Activated naive CD4-positive, alpha-beta T cell treated with anti-CD3 and anti-CD28 coated beads, Interleukin-2, amount 10 ng/mL, durations not matched to agents 7 days and 5 days (primary cell): ENCODE measurements around the gene GRK4.

ENCODE experiments used
- CTCF ChIA-PET: fragments of 350-600 bp; sonication (Branson Sonifier 250); formaldehyde crosslinking; loops from one replicate; lab custom pipeline; 2021; ENCODE audit warnings: antibody characterized with exemption; lab: Charles Lee
- DNase-seq: peaks from one replicate; pipeline ENCODE4 v3.0.0-alpha.2; 2020
- H3K27ac Mint-ChIP-seq: one replicate; pipeline ENCODE4 v1.8.0; 2021; ENCODE audit warnings: mild to moderate bottlenecking, moderate library complexity, mixed read lengths
- H3K27me3 Mint-ChIP-seq: one replicate; pipeline ENCODE4 v1.8.0; 2021; ENCODE audit warnings: mild to moderate bottlenecking, mixed read lengths
- H3K36me3 Mint-ChIP-seq: one replicate; pipeline ENCODE4 v1.8.0; 2021; ENCODE audit warnings: mixed read lengths
- H3K4me1 Mint-ChIP-seq: one replicate; pipeline ENCODE4 v1.8.0; 2021; ENCODE audit warnings: mixed read lengths
- H3K4me3 Mint-ChIP-seq: one replicate; pipeline ENCODE4 v1.8.0; 2021; ENCODE audit warnings: mild to moderate bottlenecking, moderate library complexity, mixed read lengths
- H3K9me3 Mint-ChIP-seq: one replicate; pipeline ENCODE4 v1.8.0; 2021; ENCODE audit warnings: mixed read lengths

Gene GRK4

GRCh38 chr4:3031357-3032082, 68.1 kb downstream of the GRK4 start:
- peaks cover 47% of the 10 kb centered on the region for H3K27me3 Mint-ChIP-seq
- DNase-seq: no peak
- CTCF ChIA-PET: interaction anchor here (1.1 kb wide), 1 partner anchor 8 kb away, joined by 3 read pairs; no protein-coding TSS in a partner anchor
- H3K4me3 Mint-ChIP-seq: no peak overlapping the region
- no peaks in the 10 kb centered on the region for H3K36me3 Mint-ChIP-seq
- no peaks in the 10 kb centered on the region for H3K4me1 Mint-ChIP-seq
- no peak overlapping the region for H3K27ac Mint-ChIP-seq
- no peaks in the 10 kb centered on the region for H3K9me3 Mint-ChIP-seq

- no peak overlapping the region for H3K4me3 Mint-ChIP-seq
- peaks cover 22% of the 10 kb centered on the region for H3K4me1 Mint-ChIP-seq
- peaks cover 53% of the 10 kb centered on the region for H3K27me3 Mint-ChIP-seq
- H3K27ac Mint-ChIP-seq: no peak overlapping the region
- H3K9me3 Mint-ChIP-seq: no peaks in the 10 kb centered on the region
- DNase-seq: peak; percentile 12
- no peaks in the 10 kb centered on the region for H3K36me3 Mint-ChIP-seq
- CTCF ChIA-PET: interaction anchor here (0.6 to 1.7 kb wide), 4 partner anchors 12 to 86 kb away, joined by 3 to 4 read pairs (median 4); no protein-coding TSS in a partner anchor
Observed at GRCh38 chr4:3034231-3034630, 70.9 kb downstream of the GRK4 start.

- H3K4me1 Mint-ChIP-seq: peaks cover 29% of the 10 kb centered on the region
- no peaks in the 10 kb centered on the region for H3K36me3 Mint-ChIP-seq
- no peak for DNase-seq
- H3K4me3 Mint-ChIP-seq: no peak overlapping the region
- CTCF ChIA-PET: interaction anchor here (1.4 kb wide), 2 partner anchors 57 to 87 kb away, joined by 4 read pairs; no protein-coding TSS in a partner anchor
- H3K27ac Mint-ChIP-seq: no peak overlapping the region
- no peaks in the 10 kb centered on the region for H3K9me3 Mint-ChIP-seq
- peaks cover 53% of the 10 kb centered on the region for H3K27me3 Mint-ChIP-seq
Observed at GRCh38 chr4:3035249-3035648, 71.9 kb downstream of the GRK4 start.

- no peaks in the 10 kb centered on the region for H3K9me3 Mint-ChIP-seq
- H3K4me1 Mint-ChIP-seq: peaks cover 33% of the 10 kb centered on the region
- DNase-seq: no peak
- H3K27ac Mint-ChIP-seq: no peak overlapping the region
- no peak overlapping the region for H3K4me3 Mint-ChIP-seq
- CTCF ChIA-PET: interaction anchor here (1.4 kb wide), 1 partner anchor 81 kb away, joined by 4 read pairs; no protein-coding TSS in a partner anchor
- H3K36me3 Mint-ChIP-seq: no peaks in the 10 kb centered on the region
- peaks cover 51% of the 10 kb centered on the region for H3K27me3 Mint-ChIP-seq
Observed at GRCh38 chr4:3035674-3036073, 72.3 kb downstream of the GRK4 start.

GRCh38 chr4:3036131-3036952, 73.0 kb downstream of the GRK4 start:
- no peaks in the 10 kb centered on the region for H3K9me3 Mint-ChIP-seq
- no peak overlapping the region for H3K27ac Mint-ChIP-seq
- no peak for DNase-seq
- no peak overlapping the region for H3K4me3 Mint-ChIP-seq
- H3K27me3 Mint-ChIP-seq: peaks cover 44% of the 10 kb centered on the region
- no peaks in the 10 kb centered on the region for H3K36me3 Mint-ChIP-seq
- H3K4me1 Mint-ChIP-seq: peaks cover 38% of the 10 kb centered on the region
- CTCF ChIA-PET: interaction anchor here (1.4 to 3.3 kb wide), 5 partner anchors 13 to 88 kb away, joined by 4 to 19 read pairs (median 4); no protein-coding TSS in a partner anchor

- DNase-seq: peak; percentile 49
- peaks cover 1% of the 10 kb centered on the region for H3K36me3 Mint-ChIP-seq
- peak overlapping the region; percentile 39 for H3K4me3 Mint-ChIP-seq
- no peaks in the 10 kb centered on the region for H3K9me3 Mint-ChIP-seq
- peaks cover 55% of the 10 kb centered on the region for H3K4me1 Mint-ChIP-seq
- H3K27ac Mint-ChIP-seq: peak overlapping the region; percentile 86
- CTCF ChIA-PET: interaction anchor here (0.6 to 3.3 kb wide), 14 partner anchors 10 to 332 kb away, joined by 3 to 19 read pairs (median 4); partner anchors contain the start of genes GRK4 and NOP14
- peaks cover 41% of the 10 kb centered on the region for H3K27me3 Mint-ChIP-seq
Observed at GRCh38 chr4:3037957-3038461, 74.6 kb downstream of the GRK4 start.

GRCh38 chr4:3039706-3040366, 76.5 kb downstream of the GRK4 start:
- Mint-ChIP-seq H3K27me3 (peaks cover 31% of the 10 kb centered on the region), H3K4me3 (no peak overlapping the region), H3K27ac (no peak overlapping the region), H3K9me3 (peaks cover 3% of the 10 kb centered on the region), H3K36me3 (peaks cover 7% of the 10 kb centered on the region), H3K4me1 (peaks cover 66% of the 10 kb centered on the region)
- no peak for DNase-seq
- CTCF ChIA-PET: interaction anchor here (2.0 to 3.3 kb wide), 2 partner anchors 62 kb away, joined by 6 to 19 read pairs; no protein-coding TSS in a partner anchor

- Mint-ChIP-seq H3K9me3 (peaks cover 8% of the 10 kb centered on the region), H3K4me3 (peak overlapping the region; percentile 83), H3K4me1 (peaks cover 74% of the 10 kb centered on the region), H3K27me3 (peaks cover 25% of the 10 kb centered on the region), H3K27ac (peak overlapping the region; percentile 93), H3K36me3 (peaks cover 12% of the 10 kb centered on the region)
- DNase-seq: no peak
- CTCF ChIA-PET: interaction anchor here (2.0 kb wide), 1 partner anchor 62 kb away, joined by 6 read pairs; no protein-coding TSS in a partner anchor
Observed at GRCh38 chr4:3040452-3041191, 77.3 kb downstream of the GRK4 start.

GRCh38 chr4:3041192-3042142, 78.1 kb downstream of the GRK4 start:
- peak overlapping the region; percentile 93 for H3K27ac Mint-ChIP-seq

GRCh38 chr4:3042226-3042625, 78.9 kb downstream of the GRK4 start:
- CTCF ChIA-PET: interaction anchor here (0.8 kb wide), 1 partner anchor 80 kb away, joined by 3 read pairs; no protein-coding TSS in a partner anchor
- Mint-ChIP-seq H3K27me3 (peaks cover 9% of the 10 kb centered on the region), H3K4me1 (peaks cover 80% of the 10 kb centered on the region), H3K27ac (peak overlapping the region; percentile 93), H3K4me3 (peak overlapping the region; percentile 83), H3K36me3 (peaks cover 17% of the 10 kb centered on the region), H3K9me3 (peaks cover 13% of the 10 kb centered on the region)
- no peak for DNase-seq

More at GRCh38 chr4:3041192-3042142, 78.1 kb downstream of the GRK4 start:
- Mint-ChIP-seq H3K9me3 (peaks cover 13% of the 10 kb centered on the region), H3K27me3 (peaks cover 16% of the 10 kb centered on the region), H3K36me3 (peaks cover 17% of the 10 kb centered on the region), H3K4me1 (peaks cover 82% of the 10 kb centered on the region), H3K4me3 (peak overlapping the region; percentile 83)
- peak; percentile 73 for DNase-seq
- CTCF ChIA-PET: interaction anchor here (0.8 to 2.0 kb wide), 2 partner anchors 63 to 79 kb away, joined by 3 to 6 read pairs; no protein-coding TSS in a partner anchor

GRCh38 chr4:3043282-3044020, 80.1 kb downstream of the GRK4 start:
- no peak for DNase-seq
- Mint-ChIP-seq H3K36me3 (peaks cover 17% of the 10 kb centered on the region), H3K4me1 (peaks cover 80% of the 10 kb centered on the region), H3K27me3 (peaks cover 6% of the 10 kb centered on the region), H3K9me3 (peaks cover 13% of the 10 kb centered on the region), H3K27ac (no peak overlapping the region), H3K4me3 (no peak overlapping the region)
- CTCF ChIA-PET: no interaction called here
